Mammary epithelial cell (primary cell): ENCODE measurements around the gene TIPARP.

Source experiments
- CTCF ChIP-seq, 2 donors: IDR thresholded peaks in 1 of 2; conservative IDR thresholded peaks in 1 of 2; 2 replicates each; pipeline ENCODE4 v1.5.1; 2011 to 2012; ENCODE audit warnings: inconsistent platforms in 2 of 2, low read length in 2 of 2, mild to moderate bottlenecking in 2 of 2, control low read depth in 1 of 2, low read depth in 1 of 2; ENCODE audit not compliant: insufficient read depth in 1 of 2; ENCODE audit errors: extremely low read depth in 1 of 2
- EZH2 ChIP-seq: IDR thresholded peaks from 2 replicates; pipeline ENCODE4 v1.6.1; 2012; ENCODE audit warnings: low read length, inconsistent platforms, borderline replicate concordance

- no peak for TF ChIP-seq CTCF (conservative IDR thresholded peaks at IDR 0.05 in 1 of 2, IDR thresholded peaks at IDR 0.05 in 1 of 2; ENCODE audit: extremely low read depth in 1 of 2, insufficient read depth in 1 of 2, low read depth in 1 of 2, low read length in 2 of 2)
- TF ChIP-seq EZH2 = no peak
Observed at GRCh38 chr3:156637480-156638022, 36.8 kb upstream of the TIPARP start.
